ENCODE results near the gene WFIKKN2.
A peak's percentile ranks its signal among the peaks of the same experiment; 100 is the strongest.

The WFIKKN2 gene

GRCh38 chr17:50829332-50829731 lies 6.1 kb upstream of the WFIKKN2 start:
- DNase-seq (ENCODE audit: low read depth), result no peak

DNA sequence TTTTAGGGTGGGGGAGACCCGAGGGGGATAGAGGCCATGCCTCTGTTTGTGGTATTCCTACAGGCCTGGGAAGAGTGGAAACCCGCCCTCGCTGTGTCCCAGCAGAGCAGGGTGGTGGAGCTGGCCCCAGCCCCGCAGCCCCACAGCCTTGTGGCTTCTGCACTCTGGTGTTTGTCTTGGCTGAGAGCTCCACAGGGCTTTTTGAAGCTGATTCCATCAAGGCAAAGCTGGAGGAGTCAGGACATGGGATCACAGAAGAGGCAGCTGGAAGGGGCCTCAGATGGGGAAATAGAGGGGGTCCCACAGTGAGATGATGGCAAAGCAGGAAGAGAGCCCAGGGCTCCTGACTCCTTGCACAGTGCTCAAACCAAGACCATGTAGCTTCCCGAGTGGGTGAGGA lies 5.0 kb upstream of the WFIKKN2 start:
- H3K4me1 ChIP-seq (ENCODE audit: control insufficient read depth, insufficient read depth, low read length), result peaks cover 5% of the 10 kb centered on the region
- DNase-seq (ENCODE audit: low read depth), result peak; percentile 39
- no peak overlapping the region for H3K4me3 ChIP-seq (ENCODE audit: low read length)
- no peaks in the 10 kb centered on the region for H3K9me3 ChIP-seq (ENCODE audit: control insufficient read depth, low read length)
- H3K36me3 ChIP-seq (ENCODE audit: control insufficient read depth, insufficient read depth, low read length, severe bottlenecking), result no peaks in the 10 kb centered on the region
- peaks cover 35% of the 10 kb centered on the region for H3K27me3 ChIP-seq (replicated peaks; ENCODE audit: control insufficient read depth, insufficient read depth, low read length)
- H3K9ac ChIP-seq (ENCODE audit: low read length), result no peak overlapping the region

More at GRCh38 chr17:50829332-50829731, 6.1 kb upstream of the WFIKKN2 start:
- Histone ChIP-seq H3K27me3 (replicated peaks; ENCODE audit: control insufficient read depth, insufficient read depth, low read length) (peaks cover 28% of the 10 kb centered on the region), H3K36me3 (ENCODE audit: control insufficient read depth, insufficient read depth, low read length, severe bottlenecking) (no peaks in the 10 kb centered on the region), H3K4me1 (ENCODE audit: control insufficient read depth, insufficient read depth, low read length) (no peaks in the 10 kb centered on the region), H3K9ac (ENCODE audit: low read length) (no peak overlapping the region), H3K9me3 (ENCODE audit: control insufficient read depth, low read length) (no peaks in the 10 kb centered on the region), H3K4me3 (ENCODE audit: low read length) (no peak overlapping the region)

- no peaks in the 10 kb centered on the region for H3K36me3 ChIP-seq (ENCODE audit: control insufficient read depth, insufficient read depth, low read length, severe bottlenecking)
- DNase-seq (ENCODE audit: low read depth), result no peak
- H3K27me3 ChIP-seq (replicated peaks; ENCODE audit: control insufficient read depth, insufficient read depth, low read length), result peaks cover 39% of the 10 kb centered on the region
- H3K4me3 ChIP-seq (ENCODE audit: low read length), result no peak overlapping the region
- no peak overlapping the region for H3K9ac ChIP-seq (ENCODE audit: low read length)
- no peaks in the 10 kb centered on the region for H3K9me3 ChIP-seq (ENCODE audit: control insufficient read depth, low read length)
- H3K4me1 ChIP-seq (ENCODE audit: control insufficient read depth, insufficient read depth, low read length), result peaks cover 5% of the 10 kb centered on the region
These were observed 4.4 kb upstream of the WFIKKN2 start for GRCh38 chr17:50830994-50831393.

DNA sequence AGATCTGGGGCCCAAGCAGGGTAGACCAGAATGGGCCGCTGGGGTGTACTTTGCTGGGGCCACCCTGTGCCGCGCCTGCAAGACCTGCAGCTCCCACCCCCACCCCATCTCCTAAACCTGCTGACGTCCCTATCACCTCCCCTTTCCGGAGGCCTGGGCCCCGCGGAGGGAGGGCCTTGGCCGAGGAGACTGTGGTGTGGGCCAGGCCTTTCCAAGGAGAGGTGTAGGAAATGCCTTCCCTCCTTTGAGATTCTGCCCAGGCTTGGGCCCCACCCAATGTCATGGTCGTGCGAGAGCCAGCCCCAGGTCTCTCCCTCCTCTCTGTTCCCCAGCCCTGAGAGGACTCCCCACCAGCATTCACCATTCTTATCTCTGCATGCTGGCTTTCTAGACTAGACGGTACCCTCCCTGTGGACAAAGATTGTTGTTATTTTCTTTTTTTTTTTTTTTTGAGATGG lies 3.9 kb upstream of the WFIKKN2 start:
- no peak for DNase-seq (ENCODE audit: low read depth)
- no peak overlapping the region for H3K9ac ChIP-seq (ENCODE audit: low read length)
- no peaks in the 10 kb centered on the region for H3K36me3 ChIP-seq (ENCODE audit: control insufficient read depth, insufficient read depth, low read length, severe bottlenecking)
- peaks cover 5% of the 10 kb centered on the region for H3K4me1 ChIP-seq (ENCODE audit: control insufficient read depth, insufficient read depth, low read length)
- H3K9me3 ChIP-seq (ENCODE audit: control insufficient read depth, low read length), result no peaks in the 10 kb centered on the region
- H3K27me3 ChIP-seq (replicated peaks; ENCODE audit: control insufficient read depth, insufficient read depth, low read length), result peaks cover 39% of the 10 kb centered on the region
- H3K4me3 ChIP-seq (ENCODE audit: low read length), result no peak overlapping the region

- Histone ChIP-seq H3K4me3 (ENCODE audit: low read length) (no peak overlapping the region), H3K36me3 (ENCODE audit: control insufficient read depth, insufficient read depth, low read length, severe bottlenecking) (no peaks in the 10 kb centered on the region), H3K9me3 (ENCODE audit: control insufficient read depth, low read length) (no peaks in the 10 kb centered on the region), H3K9ac (ENCODE audit: low read length) (no peak overlapping the region), H3K4me1 (ENCODE audit: control insufficient read depth, insufficient read depth, low read length) (peaks cover 5% of the 10 kb centered on the region), H3K27me3 (replicated peaks; ENCODE audit: control insufficient read depth, insufficient read depth, low read length) (peaks cover 39% of the 10 kb centered on the region)
- DNase-seq (ENCODE audit: low read depth), result no peak
These were observed 3.0 kb upstream of the WFIKKN2 start for GRCh38 chr17:50832267-50832863.

DNA sequence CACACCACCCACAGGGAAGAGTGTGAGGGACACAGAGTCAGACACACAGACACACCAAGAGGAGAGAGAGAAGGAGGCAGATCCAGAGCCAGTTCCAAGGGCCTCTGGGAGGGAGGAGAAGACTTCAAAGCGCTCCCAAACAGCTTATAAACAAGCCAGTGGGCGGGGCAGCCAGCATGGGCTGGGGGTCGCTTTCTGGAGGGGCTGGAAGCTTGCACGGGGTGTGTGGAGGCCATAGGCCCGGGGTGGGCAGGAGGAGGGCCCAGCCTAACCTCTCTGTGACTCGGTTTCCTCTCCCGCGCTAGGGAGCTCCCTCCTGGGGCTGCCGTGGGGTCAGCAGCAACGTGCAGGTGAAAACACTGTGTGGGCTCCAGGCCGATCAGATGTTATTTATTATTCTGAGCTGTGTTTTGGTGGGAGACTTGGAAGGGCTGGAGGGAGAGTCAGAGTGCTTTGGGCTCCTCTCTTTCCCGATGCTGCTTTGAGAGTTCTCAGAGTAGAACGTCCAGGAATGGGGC lies 2.5 kb upstream of the WFIKKN2 start:
- Histone ChIP-seq H3K4me1 (ENCODE audit: control insufficient read depth, insufficient read depth, low read length) (peaks cover 5% of the 10 kb centered on the region), H3K9me3 (ENCODE audit: control insufficient read depth, low read length) (no peaks in the 10 kb centered on the region), H3K27me3 (replicated peaks; ENCODE audit: control insufficient read depth, insufficient read depth, low read length) (peaks cover 44% of the 10 kb centered on the region), H3K9ac (ENCODE audit: low read length) (no peak overlapping the region), H3K36me3 (ENCODE audit: control insufficient read depth, insufficient read depth, low read length, severe bottlenecking) (no peaks in the 10 kb centered on the region), H3K4me3 (ENCODE audit: low read length) (no peak overlapping the region)
- DNase-seq (ENCODE audit: low read depth), result no peak

DNA sequence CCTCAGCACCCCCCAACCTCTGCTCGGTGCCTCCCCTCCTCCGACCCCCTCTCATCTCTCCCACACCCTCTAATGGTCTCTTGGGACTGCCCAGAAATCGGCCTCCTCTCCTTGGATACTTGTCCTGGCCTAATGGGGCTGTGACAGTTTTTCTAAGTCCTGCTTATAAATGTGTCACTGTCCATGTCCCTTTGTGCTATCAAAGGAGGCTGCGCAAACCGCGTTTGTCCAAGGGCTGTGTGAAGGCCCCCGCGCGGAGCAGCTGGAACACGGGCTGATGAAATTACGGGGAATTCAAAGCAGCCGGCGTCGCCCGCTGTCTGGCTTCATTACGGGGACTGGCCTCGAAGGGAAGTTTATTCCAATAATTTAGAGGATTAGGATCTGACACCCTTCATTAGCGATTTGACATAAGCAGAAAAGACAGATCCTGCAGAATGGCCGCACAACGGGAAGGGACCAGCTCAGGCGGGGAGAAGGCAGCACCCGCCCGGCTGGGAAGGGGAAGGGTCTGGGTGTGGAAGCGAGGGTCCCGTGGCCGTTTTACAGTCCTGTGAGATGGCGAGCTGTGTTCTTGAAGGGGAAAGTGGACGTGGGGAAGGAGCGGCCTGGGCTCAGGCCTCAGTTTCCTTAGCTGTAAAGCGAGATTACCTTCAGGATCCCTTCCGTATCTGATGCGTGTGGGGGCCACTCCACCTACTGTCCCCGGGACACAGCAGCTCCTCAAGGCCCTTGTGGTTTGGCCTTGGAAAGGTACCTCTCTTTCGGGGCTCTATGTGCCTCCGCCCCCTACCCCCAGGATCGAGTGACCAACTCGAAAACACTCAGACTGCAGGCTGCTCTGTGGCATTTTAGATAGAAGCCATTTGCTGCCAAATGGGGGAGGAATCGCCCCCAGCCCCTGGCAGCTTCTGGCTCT lies 1.6 kb upstream of the WFIKKN2 start:
- Histone ChIP-seq H3K4me1 (ENCODE audit: control insufficient read depth, insufficient read depth, low read length) (peaks cover 5% of the 10 kb centered on the region), H3K9me3 (ENCODE audit: control insufficient read depth, low read length) (no peaks in the 10 kb centered on the region), H3K36me3 (ENCODE audit: control insufficient read depth, insufficient read depth, low read length, severe bottlenecking) (no peaks in the 10 kb centered on the region)

DNA sequence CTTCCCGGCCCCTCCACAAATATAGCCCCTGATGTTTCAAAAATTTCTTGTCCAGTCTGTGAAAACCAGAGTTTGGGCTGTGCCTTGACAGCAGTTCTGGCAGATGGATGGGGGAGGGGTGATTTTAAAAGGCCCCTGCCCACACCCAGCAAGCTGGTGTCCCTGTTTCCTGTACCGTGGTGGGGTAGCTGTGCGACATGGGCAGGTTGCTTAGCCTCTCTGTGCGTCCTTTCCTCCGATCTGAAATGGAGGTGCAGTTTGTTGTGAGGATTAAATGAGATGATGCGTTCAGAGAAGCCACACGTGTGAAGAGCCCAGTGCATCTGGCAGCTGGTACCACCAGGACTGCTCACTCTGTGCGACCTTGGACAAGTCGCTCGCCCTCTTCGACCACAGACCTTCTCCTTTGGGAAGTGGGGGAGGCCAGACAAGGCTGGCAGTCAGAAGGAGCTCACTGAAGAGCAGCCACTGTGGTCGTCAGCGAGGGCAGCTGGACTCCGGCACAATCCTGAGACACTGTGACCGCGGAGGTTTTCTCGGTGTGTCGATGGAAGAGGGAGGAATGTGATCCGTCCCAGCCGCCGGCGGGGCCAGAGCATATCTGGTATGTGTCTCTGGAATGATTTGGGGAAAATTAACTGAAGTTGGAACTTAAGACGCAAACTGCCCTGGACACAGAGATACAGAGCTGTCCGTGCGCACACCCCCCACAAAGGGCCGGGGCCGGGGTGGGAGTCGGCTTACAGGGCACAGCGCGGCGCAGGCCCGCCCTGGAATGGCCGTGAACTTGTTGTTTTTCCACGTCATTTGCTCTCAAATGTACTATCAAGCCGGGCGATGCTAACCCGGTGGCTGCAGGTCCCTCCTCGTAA lies 721 bp upstream of the WFIKKN2 start:
- Histone ChIP-seq H3K4me1 (ENCODE audit: control insufficient read depth, insufficient read depth, low read length) (peaks cover 5% of the 10 kb centered on the region), H3K36me3 (ENCODE audit: control insufficient read depth, insufficient read depth, low read length, severe bottlenecking) (no peaks in the 10 kb centered on the region), H3K4me3 (ENCODE audit: low read length) (peak overlapping the region; percentile 61), H3K9ac (ENCODE audit: low read length) (peak overlapping the region; percentile 32), H3K9me3 (ENCODE audit: control insufficient read depth, low read length) (no peaks in the 10 kb centered on the region), H3K27me3 (replicated peaks; ENCODE audit: control insufficient read depth, insufficient read depth, low read length) (peaks cover 39% of the 10 kb centered on the region)
- peak; percentile 60 for DNase-seq (ENCODE audit: low read depth)

More for the DNA sequence above, 1.6 kb upstream of the WFIKKN2 start:
- no peak overlapping the region for H3K9ac ChIP-seq (ENCODE audit: low read length)
- H3K27me3 ChIP-seq (replicated peaks; ENCODE audit: control insufficient read depth, insufficient read depth, low read length), result peaks cover 46% of the 10 kb centered on the region
- H3K4me3 ChIP-seq (ENCODE audit: low read length), result no peak overlapping the region
- DNase-seq (ENCODE audit: low read depth), result no peak

DNA sequence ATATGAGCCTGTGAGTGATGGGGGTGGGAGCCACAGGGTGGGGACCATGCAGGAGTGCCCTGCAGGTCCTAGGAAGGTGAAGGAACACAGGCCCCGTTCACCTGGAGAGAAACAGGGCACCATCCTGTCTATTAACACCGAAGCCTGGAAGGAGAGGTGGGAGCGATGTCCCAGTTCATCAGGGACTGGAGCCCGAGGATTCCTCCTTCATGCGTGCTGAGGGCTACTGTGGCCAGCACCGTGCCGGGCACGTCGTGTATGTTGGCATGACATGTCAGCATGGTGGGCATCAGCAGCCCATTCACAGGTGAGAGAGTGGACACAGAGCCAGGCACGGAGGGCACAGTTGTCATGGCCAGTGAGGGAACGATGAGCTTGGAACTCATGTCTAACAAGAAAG lies 1.4 kb downstream of the WFIKKN2 start:
- no peak overlapping the region for H3K4me3 ChIP-seq (ENCODE audit: low read length)
- no peak overlapping the region for H3K9ac ChIP-seq (ENCODE audit: low read length)
- H3K27me3 ChIP-seq (replicated peaks; ENCODE audit: control insufficient read depth, insufficient read depth, low read length), result peaks cover 35% of the 10 kb centered on the region
- no peaks in the 10 kb centered on the region for H3K36me3 ChIP-seq (ENCODE audit: control insufficient read depth, insufficient read depth, low read length, severe bottlenecking)
- peaks cover 5% of the 10 kb centered on the region for H3K4me1 ChIP-seq (ENCODE audit: control insufficient read depth, insufficient read depth, low read length)
- no peaks in the 10 kb centered on the region for H3K9me3 ChIP-seq (ENCODE audit: control insufficient read depth, low read length)
- no peak for DNase-seq (ENCODE audit: low read depth)

- peaks cover 35% of the 10 kb centered on the region for H3K27me3 ChIP-seq (replicated peaks; ENCODE audit: control insufficient read depth, insufficient read depth, low read length)
- no peak overlapping the region for H3K9ac ChIP-seq (ENCODE audit: low read length)
- H3K9me3 ChIP-seq (ENCODE audit: control insufficient read depth, low read length), result no peaks in the 10 kb centered on the region
- peaks cover 5% of the 10 kb centered on the region for H3K4me1 ChIP-seq (ENCODE audit: control insufficient read depth, insufficient read depth, low read length)
- H3K36me3 ChIP-seq (ENCODE audit: control insufficient read depth, insufficient read depth, low read length, severe bottlenecking), result no peaks in the 10 kb centered on the region
- no peak overlapping the region for H3K4me3 ChIP-seq (ENCODE audit: low read length)
- DNase-seq (ENCODE audit: low read depth), result no peak
These were observed 2.0 kb downstream of the WFIKKN2 start for GRCh38 chr17:50837286-50837979.
